A172 (cell line): ENCODE data around the gene GNG12. TPM values are rescaled to one million over a fixed set of nuclear protein-coding genes. Genes with fewer than 3 reads are reported as not detected.

Experiments used
- DNase-seq: peaks from one replicate; pipeline ENCODE4 v3.0.0-alpha.2; 2015; ENCODE audit warnings: low spot score
- total RNA-seq: library from RNA; depleted of rRNA; stranded (reverse); fragments of >200 nt; shearing (Covaris generic); gene quantifications from 2 replicates; pipeline ENCODE4 v1.2.3, GENCODE V29; 2014

GNG12 gene
- total RNA-seq, 1 experiment from 2014 or later = 195 TPM

DNA sequence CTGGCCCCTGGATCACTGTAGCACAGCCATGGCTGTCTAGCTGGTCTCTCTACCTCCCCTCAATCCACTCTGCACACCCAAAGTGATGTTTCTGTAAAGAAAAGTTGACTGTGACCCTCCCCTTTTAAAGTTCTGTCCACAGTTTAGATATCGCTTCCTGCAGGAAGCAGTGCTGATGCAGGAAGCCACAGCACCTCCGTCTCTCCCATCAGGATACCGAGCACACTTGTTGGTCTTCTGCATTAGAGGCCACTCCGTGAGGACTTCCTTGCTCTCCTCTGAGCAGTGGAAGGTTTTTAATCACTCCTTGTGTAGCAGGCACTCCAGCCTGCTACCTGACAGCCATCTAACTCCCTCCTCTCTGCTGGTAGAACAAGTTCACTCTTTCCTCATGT lies 78.7 kb downstream of the GNG12 start:
- no peak for DNase-seq

DNA sequence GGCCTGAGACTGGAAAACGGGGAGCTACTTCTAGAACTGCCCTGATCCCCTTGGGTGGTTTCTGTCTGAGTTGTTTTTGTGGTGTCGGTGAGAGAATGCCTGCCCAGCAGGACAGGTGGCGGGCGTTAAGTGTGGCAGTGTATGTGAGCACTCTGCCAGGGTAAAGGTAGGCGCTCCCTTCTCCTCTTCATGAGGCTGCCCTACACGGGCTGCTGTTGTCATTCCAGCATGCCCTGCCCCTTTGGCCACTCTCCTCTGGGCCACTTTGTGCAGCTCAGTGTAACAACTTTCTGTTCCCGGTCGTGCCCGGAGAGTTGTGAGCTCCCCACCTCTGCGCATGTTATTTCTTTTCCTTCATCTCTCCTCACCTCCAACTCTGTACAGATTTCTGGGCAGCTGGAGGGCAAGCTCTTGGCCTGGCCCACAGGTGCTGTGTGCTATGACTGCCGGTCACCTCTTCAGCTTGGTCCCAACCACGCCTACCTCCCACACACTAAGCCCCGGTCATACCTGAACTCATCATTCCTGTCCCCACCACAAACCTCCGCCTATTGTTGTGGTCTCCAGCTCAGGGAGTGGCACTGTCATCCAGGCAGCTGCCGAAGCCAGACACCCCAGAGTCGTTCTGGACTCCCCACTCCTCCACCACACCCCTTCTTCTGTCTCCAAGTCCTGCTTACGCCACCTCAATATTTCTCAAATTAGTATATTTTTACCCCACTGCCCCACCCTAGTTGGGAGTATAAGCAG lies 79.3 kb downstream of the GNG12 start:
- no peak for DNase-seq

DNA sequence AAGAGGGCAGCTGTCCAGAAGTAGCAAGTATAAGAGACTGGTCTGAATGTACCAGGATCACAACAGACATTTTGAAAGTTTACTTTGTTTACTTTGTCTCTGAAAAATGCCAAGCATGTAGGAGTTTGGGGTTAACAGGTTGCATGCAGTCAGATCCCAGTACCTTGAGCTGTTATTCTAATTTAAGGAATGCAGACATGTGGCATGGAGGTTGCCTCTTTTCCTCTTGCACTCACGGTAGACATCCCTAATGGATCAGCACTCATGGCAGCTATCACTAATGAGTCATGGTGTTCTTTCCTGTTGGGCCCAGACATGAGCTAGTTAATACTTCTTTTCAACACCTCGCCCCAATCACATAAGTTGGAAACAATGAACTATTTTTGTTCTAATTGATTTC lies 81.0 kb downstream of the GNG12 start:
- DNase-seq = peak; percentile 45

DNA sequence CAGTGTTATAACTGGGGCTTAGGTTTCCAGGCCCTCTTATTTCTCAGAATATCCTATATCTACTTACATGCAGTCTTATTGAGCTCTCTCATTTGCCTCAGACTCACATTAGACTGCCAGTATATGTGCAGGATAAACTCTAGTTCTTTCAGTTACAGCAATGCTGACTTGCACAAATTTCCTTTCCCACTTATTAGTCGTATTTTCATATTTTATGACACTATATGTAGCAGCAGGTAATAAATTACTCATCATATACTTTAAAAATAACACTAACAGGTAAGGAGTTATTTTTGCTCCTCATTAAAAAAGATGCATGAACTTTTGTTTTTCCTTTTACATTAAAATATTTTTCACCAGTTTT lies 82.6 kb downstream of the GNG12 start:
- DNase-seq = no peak

DNA sequence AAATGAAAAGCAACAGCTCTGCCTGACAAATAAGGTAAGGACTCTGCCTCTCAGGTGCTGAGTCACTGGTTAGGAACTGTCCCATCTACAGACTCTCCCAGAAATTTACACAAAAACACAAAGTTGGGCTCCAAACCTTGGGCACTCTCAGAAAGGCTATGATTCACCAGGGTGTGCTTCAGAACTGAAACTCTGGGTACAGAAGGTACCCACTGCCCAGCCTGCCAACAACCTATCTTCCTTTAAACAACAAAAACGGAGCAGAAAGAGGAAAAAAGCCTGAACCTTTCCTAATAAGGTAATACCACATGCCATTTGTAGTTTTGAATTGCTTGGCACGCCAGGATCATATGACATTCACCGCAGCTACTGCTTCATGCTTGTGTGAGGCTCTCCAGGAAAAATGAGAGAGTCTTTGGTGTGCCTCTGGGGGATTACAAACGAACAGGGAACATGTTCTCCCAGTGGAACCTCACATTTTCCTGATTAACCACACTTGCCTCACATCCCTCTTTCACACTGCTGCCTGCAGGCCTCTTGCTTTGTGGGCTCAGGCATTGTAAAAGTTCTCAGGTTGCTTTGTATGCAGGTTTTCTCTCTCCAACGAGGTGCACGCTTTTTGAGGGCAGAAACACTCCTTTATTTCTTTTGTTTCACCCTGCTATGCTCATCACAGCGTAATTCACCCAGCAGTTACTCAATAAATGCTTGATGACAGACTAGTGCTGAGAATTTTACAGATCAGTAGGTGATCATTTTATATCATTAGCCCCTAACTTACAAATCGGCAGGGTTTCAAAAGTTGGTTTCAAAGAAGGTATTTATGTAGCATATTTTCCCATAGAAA lies 83.2 kb downstream of the GNG12 start:
- peak; percentile 81 for DNase-seq

DNA sequence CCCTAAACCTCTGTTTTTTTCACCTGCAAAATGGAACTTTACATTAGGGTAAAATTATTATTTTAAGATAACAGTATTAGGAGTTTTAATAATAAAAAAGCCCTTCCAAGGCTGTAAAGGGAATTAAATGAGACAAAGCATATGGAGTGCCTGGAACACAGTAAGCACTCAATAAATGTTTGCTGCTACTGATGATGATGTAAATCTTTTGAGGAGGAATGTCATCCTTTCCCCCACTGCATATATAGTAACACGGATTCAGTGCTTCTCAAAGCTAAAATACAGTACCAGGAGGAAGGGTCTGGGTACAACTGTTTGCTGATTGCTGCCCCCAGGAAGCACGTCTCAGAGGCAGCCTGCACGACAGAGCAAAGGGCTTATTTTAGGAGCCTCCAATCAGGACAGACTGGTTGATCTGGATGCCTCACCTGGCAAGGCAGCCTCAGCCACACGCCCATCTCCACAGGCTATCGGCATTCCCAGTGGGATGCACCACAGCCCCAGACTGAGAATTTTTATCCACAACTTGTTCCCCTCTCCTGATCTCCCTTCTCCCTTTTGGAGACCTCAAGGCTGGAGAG lies 83.9 kb downstream of the GNG12 start:
- DNase-seq = no peak

DNA sequence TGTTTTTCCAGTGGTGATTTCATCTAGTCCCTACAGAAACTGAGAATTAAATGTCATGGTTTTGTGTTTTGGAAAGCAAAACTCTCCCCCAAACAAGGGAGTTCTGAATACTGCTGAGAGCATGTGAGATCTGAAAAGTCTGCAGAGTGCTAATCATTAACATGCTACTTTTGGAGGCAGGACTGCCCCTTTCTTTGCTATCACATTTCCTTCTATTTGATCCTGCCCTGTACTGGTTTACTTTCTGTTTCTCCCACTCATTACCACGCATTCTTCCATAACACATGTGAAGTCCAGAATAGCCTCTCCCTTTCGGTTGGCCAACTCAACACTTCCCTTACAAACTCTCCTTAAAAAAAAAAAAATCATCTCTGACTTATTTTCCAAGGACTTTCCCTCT lies 84.6 kb downstream of the GNG12 start:
- no peak for DNase-seq

DNA sequence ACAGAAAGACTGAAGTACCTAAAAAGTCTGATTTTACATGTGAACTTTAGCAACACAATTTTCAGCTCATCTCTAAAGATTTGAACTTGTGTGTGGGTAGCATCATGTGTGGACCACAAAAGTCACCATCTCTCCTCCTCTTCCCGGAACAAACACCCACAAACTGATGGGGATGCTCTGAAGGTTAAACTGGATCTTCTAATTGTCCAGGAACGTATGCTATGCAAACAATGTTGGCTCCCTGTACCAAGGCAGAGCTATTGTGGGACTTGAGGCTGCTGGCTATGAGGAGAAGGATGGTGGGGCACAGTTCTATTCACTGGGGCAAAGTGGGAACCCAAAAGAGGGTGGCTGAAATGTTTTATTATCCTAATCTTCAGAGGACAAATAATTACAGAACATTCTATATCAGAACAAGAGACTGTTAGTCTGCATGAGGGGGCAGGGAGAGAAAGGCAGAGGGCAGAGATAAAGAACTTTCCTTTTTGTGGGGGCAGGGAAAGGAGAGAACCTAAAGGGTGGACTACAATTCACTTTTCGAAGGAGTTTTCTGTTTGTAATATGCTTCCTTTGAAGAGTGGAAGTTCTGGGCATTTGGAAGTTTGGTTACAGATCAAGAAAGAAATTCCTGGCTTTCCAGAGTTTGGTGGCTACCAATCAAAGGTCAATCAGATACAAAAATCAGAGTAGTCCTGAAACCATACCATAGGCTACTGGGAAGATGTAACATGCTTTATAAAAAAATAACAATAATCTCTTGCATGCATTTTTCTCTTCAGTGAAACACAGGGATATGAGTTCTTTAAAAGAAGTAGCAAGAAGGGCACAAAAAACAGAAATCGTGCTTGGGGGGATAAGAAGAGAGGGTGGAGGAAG lies 85.4 kb downstream of the GNG12 start:
- peak; percentile 55 for DNase-seq

DNA sequence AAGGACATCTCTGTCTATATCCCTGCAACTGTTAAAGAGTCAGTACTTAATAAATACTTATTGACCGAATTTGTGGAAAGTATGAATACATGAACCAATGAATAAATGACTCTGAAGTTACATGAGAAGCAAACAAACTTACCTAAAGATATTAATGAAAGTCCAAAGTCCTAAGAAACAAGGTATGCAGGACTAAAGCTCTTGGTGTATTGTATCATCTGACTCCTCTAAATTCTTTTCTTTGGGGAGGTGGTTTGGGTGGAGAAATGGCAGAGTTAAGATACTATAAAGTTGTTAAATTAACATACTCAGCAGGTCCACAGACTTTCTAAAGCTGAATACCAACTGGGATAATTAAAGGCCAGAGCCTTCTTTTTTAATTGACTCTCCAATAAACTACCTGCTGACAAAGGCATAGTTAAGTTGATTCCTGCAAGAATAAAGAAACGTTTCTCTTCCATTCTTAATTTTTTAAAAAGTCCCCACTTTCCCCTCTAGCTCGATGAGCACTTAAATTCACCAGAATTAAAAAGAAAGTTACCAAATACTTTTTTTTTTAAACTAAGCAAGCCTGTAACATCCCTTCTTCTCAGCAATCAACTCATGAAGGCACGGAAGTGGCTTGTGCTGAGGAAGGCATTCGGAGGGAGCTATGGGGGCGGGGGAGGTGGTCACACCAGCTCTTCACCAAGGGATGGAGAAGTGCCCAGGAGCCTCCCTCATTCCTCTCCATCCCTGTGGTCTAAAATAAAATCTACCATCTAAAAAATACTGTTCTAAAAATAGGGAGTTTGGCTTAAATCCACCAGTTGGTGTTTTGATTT lies 87.2 kb downstream of the GNG12 start:
- DNase-seq = no peak

DNA sequence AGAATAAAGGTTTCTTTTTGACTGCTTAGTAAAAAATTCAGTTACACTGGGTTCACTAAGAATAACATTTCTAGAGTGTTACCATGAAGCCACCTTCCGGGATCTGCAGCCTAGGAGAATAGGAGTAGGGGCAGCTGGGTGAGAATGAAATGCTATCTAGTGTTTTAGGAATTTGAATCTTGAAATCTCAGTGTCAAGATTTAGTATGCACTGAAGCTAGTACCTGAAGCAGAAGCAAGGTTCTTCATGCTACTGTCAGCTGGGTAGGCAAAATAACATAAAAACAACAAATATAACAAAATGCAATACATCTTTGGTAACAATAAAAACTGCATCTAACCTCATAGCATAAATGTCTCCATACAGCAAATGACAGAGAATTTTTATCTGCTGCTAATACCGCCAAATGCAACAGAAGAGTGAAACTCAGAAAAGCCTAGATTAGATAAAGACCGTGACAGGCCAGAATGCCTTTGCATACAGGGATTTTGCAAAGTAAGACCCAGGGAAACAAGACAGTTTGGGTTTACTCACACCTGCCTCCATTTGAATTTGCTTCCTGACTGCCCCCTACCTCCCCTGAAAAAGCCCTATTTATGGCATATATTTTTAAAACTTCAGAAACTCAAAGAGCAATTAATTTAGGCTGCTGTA lies 90.1 kb downstream of the GNG12 start:
- DNase-seq = no peak

DNA sequence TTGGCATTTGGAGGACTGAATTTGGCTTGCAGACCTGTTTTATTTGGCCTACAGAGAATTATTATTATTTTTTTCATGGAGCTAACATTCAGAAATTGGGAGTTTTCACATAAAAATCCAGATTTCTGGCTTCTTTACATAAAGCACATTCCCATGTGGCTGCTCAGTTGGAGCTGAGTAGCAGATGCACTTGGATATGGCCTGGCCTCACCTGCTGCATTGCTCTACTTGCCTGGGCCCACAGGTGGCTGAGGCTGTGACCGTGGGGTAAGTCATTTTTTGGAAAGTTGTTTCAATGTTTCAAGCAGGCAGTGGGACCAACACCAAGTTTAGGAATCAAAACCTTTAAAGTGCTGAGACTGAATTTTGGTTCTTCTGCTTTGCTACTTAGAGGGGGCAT lies 91.5 kb downstream of the GNG12 start:
- no peak for DNase-seq

DNA sequence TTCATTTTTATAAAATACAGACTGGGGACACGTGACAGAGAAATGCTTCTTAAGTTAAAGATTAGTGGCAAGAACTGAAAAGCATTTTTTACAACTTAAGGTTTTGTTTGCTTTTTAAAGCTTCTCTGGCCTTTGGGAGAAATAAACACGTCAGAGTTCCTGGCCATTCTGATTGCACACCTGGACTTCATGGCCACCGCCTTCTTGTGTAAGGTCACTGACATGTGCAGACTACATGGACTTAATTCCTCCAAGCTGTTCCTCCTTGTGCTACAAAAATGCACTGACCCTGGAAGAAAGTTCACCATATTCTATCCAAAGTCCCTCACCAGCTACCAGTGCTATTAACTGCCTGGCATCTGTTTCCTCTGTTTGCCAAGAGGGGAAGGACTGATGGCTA lies 92.1 kb downstream of the GNG12 start:
- DNase-seq = no peak

DNA sequence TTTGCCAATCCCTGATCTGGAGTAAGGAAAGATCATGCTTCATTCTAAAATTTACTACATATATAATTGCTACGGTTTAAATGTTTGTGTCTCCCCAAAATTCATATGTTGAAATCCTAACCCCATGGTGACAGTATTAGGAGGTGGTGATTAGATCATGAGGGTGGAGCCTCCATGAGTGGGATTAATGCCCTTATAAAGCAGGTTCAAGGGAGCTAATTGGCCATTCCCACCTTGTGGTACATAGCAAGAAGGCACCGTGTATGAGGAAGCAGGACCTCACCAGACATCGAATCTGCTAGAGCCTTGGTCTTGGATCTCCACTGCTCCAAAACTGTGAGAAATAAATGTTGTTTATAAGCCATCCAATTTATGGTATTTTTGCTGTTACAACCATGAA lies 92.7 kb downstream of the GNG12 start:
- no peak for DNase-seq

DNA sequence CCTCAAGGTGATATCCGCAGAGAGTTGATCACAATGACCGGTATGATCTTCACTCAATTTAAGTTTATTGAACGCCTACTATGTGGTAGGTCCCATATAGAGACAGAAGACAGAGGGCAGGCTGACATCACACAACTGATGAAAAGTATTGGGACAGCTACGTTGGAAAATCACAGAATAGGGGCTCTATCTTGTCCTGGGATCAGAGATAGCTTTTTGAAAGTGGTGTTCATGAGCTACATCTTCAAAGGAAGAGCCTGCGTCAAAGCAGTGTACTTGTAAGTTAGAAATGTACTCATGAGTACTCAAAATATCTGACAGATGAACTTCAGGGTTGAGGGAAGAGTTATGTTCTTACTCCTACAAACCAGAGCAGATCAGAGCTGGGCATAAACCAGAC lies 93.9 kb downstream of the GNG12 start:
- DNase-seq = no peak

DNA sequence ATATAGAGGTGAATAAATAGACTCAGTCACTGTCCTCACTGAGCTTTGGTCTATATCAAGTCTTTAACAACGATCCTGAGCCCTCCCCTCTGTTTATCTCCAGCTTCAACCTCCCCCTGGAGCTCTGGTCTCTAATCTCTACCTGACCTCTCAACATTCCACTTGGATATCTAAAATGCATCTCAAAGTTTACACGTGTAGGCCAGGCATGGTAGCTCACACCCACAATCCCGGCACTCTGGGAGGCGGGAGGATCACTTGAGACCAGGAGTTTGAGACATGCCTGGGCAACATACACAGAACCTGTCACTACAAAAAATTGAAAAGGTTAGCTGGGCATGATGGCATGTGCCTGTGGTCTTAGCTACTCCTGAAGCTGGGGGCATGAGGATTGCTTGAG lies 94.9 kb downstream of the GNG12 start:
- DNase-seq = no peak

DNA sequence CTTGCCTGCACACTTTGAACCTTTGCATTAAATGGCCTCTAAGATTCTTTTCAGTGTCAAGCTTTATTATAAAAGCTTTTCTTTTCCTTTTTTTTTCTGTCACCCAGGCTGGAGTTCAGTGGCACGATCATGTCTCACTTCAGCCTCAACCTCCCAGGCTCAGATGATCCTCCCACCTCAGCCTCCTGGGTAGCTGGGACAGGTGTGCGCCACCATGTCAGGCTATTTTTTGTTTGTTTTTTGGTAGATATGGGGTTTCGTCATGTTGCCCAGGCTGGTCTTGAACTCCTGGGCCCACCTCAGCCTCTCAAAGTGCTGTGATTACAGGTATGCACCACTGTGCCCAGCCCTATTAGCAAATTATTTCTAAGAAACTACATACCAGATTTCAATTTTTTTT lies 95.4 kb downstream of the GNG12 start:
- no peak for DNase-seq

DNA sequence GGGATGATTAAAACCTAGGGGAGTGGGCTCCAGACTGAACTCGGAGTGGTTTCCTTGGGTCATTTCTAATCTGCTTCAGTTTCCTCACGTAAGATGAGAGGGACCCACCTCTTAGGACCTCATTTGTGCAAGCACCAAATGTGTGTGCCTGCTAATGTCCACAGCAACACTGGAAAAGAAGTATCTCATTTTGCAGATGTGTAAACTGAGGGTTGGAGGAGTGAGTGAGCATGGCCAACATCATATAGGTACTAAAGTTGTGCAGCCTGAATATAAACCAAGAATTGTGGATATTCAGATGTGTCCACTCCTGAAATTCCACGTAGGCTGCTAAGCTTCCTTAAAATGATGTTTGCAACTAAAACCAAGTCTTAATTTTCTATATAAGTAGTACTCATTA lies 96.5 kb downstream of the GNG12 start:
- no peak for DNase-seq

DNA sequence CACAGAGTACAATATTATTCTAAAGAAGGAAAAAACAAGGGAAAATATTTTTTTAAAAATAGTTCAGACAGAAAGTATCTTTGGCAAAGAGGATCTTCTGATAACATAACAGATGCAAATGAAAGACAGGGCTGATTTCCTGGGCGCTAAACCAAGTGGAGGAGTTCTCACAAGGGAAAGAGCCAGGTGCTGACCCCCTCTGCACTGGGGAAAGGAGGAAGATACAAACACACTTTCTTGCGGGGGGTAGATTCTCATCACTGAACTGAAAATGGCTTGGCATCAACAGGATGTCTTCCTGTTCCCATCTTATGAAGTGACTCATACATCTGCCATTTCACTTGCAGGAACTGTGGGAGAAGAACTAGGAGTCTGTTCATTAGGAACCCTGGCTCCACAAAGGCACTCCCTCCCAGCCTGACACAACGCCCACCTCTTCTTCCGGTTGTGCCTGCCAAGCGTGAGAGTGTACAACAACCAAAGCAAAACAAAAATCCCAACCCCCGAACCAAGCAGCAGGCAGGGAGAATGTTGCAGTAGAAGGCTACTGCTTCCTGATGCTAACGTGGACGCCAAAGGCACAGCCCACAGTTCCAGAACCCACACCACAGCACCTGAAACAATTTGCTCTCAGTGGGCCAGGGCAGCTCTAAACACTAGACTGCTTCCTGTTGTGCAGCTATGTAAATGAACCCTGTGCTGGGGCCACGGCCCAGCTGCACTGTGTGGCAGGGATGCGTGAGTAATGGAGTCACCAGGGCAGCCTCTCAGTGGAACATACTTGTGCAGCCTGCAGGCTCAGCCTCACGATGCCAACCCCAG lies 97.2 kb downstream of the GNG12 start:
- DNase-seq = peak; percentile 93

DNA sequence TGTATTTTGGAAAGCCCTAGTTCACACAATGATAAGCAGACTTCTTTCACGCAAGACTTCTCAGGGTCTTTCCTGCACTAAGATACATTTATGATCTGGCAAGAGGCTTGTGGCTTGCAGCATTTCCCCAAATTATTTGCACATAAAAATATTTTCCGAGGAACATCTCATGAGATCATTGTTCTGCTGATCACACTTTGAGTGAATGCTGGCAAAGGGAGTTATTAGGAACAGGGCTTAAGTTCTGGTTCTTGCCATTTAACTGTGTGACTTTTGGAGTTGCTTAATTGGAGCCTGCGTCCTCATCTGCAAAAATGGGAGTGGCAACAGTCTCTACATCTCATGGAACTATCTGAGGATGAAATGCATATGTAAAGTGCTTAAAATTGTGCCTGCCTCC lies 98.1 kb downstream of the GNG12 start:
- no peak for DNase-seq

DNA sequence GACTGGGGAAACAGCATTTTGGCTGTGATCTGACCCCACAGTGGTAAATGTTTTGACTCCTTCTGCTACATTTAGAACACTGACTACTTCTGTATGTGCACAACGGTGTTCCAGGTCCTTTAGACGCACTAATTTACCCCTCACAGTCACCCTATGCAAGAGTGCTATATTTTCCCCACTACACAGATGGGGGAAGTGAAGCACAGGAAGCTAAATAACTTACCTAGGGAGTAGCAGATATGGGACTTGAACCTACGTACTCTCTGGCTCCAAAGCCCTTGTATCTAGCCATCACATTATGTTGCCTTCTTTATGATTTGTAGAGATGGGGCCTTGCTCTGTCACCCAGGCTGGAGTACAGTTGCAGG lies 99.0 kb downstream of the GNG12 start:
- DNase-seq = no peak
